CD4-positive, CD25-positive, alpha-beta regulatory T cell (primary cell): Measurements from ENCODE around the gene SNX1. TPM values are rescaled to one million over a fixed set of nuclear protein-coding genes. Genes with fewer than 3 reads are reported as not detected.

ENCODE experiments used
- ATAC-seq, 2 donors: fragments of 150-1000 bp; cut with Tn5 transposase; one replicate each; pipeline ENCODE4 v1.10.0; 2021; ENCODE audit warnings: low read depth in 2 of 2, moderate number of reproducible peaks in 2 of 2, moderate library complexity in 1 of 2
- DNase-seq, 3 donors: peaks; one replicate each; pipeline versions ENCODE4 v3.0.0 to v3.0.0-alpha.2; 2012 to 2022; ENCODE audit warnings: mixed read lengths in 1 of 3
- H3K27ac ChIP-seq: one replicate; pipeline ENCODE4 v1.7.0; 2013; ENCODE audit warnings: mild to moderate bottlenecking, low read length; ENCODE audit not compliant: insufficient read depth, poor library complexity, severe bottlenecking
- H3K27me3 ChIP-seq: one replicate; pipeline ENCODE4 v1.7.0; 2013; ENCODE audit warnings: low read length; ENCODE audit not compliant: control insufficient read depth, insufficient read depth
- H3K36me3 ChIP-seq: one replicate; pipeline ENCODE4 v1.7.0; 2013; ENCODE audit warnings: mild to moderate bottlenecking, low read length, moderate library complexity; ENCODE audit not compliant: control insufficient read depth, insufficient read depth
- H3K4me1 ChIP-seq: 2 replicates; pipeline ENCODE4 v1.7.0; 2013; ENCODE audit warnings: mild to moderate bottlenecking, low read length; ENCODE audit not compliant: insufficient read depth, control insufficient read depth, poor library complexity, severe bottlenecking
- H3K4me3 ChIP-seq: one replicate; pipeline ENCODE4 v1.7.0; 2013; ENCODE audit warnings: low read depth, mild to moderate bottlenecking, low read length, moderate library complexity
- H3K9me3 ChIP-seq, 2 experiments: 1 replicate in 1 of 2; 2 replicates in 1 of 2; pipeline ENCODE4 v1.7.0; 2013; ENCODE audit warnings: low read length in 2 of 2, mild to moderate bottlenecking in 1 of 2, moderate library complexity in 1 of 2; ENCODE audit not compliant: control insufficient read depth in 2 of 2
- H3K27ac Mint-ChIP-seq, 3 donors: one replicate each; pipeline ENCODE4 v1.8.0; 2020 to 2022; ENCODE audit warnings: mild to moderate bottlenecking in 3 of 3, mixed read lengths in 3 of 3, moderate library complexity in 2 of 3
- H3K27me3 Mint-ChIP-seq: one replicate; pipeline ENCODE4 v1.8.0; 2022; ENCODE audit warnings: mild to moderate bottlenecking, mixed read lengths
- H3K36me3 Mint-ChIP-seq: one replicate; pipeline ENCODE4 v1.8.0; 2020; ENCODE audit warnings: mixed read lengths
- H3K4me1 Mint-ChIP-seq, 4 donors: one replicate each; pipeline ENCODE4 v1.8.0; 2020 to 2022; ENCODE audit warnings: mixed read lengths in 4 of 4, mild to moderate bottlenecking in 1 of 4
- H3K4me3 Mint-ChIP-seq, 4 donors: one replicate each; pipeline ENCODE4 v1.8.0; 2020 to 2022; ENCODE audit warnings: mild to moderate bottlenecking in 4 of 4, mixed read lengths in 4 of 4, moderate library complexity in 3 of 4
- H3K9me3 Mint-ChIP-seq, 7 donors: one replicate each; pipeline ENCODE4 v1.8.0; 2020 to 2022; ENCODE audit warnings: mixed read lengths in 7 of 7, mild to moderate bottlenecking in 3 of 7, moderate library complexity in 2 of 7
- polyA plus RNA-seq, 4 donors: library from polyadenylated mRNA; unstranded; fragments of 300-500 nt; fragmentation: Illumina TruSeq; gene quantifications; one replicate each; pipeline ENCODE4 v1.2.3, GENCODE V29; 2021
- total RNA-seq: library from RNA; stranded (reverse); gene quantifications from one replicate; pipeline ENCODE4 v1.2.3, GENCODE V29; 2022

SNX1 gene
- total and polyA plus RNA-seq, 5 donors from 2014 or later: 58.3 to 112 (median 70.7) TPM

DNA sequence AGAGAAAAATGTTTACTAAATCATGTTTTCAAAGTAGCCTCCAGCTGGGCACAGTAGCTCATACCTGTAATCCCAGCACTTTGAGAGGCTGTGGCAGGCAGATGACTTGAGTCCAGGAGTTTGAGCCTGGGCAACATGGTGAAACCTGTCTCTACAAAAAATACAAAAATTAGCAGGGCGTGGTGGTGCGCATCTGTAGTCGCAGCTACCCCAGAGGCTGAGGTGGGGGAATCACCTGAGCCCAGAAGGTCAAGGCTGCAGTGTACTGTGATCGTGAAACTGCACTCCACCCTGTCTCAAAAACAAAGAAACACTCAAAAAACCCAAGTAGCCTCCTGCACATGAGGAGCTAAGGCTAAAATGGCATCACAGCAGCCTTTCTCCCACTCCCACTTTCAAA, 68.7 kb downstream of the SNX1 start:
- Histone ChIP-seq H3K36me3 (peaks cover 12% of the 10 kb centered on the region), H3K9me3 (no peaks in the 10 kb centered on the region), H3K27me3 (no peaks in the 10 kb centered on the region), H3K27ac (no peak overlapping the region), H3K4me1 (peaks cover 40% of the 10 kb centered on the region), H3K4me3 (no peak overlapping the region)
- H3K27me3 Mint-ChIP-seq: peaks cover 6% of the 10 kb centered on the region
- ATAC-seq (no peak), DNase-seq (no peak)
- peak overlapping the region; percentile 54 to 97 (median 91) for H3K4me3 Mint-ChIP-seq
- no peaks in the 10 kb centered on the region for H3K9me3 Mint-ChIP-seq
- H3K4me1 Mint-ChIP-seq: peaks cover 0 to 35% (median 25%) of the 10 kb centered on the region in 4 donors
- peaks cover 13% of the 10 kb centered on the region for H3K36me3 Mint-ChIP-seq
- peak overlapping the region; percentile 52 to 95 (median 94) for H3K27ac Mint-ChIP-seq

DNA sequence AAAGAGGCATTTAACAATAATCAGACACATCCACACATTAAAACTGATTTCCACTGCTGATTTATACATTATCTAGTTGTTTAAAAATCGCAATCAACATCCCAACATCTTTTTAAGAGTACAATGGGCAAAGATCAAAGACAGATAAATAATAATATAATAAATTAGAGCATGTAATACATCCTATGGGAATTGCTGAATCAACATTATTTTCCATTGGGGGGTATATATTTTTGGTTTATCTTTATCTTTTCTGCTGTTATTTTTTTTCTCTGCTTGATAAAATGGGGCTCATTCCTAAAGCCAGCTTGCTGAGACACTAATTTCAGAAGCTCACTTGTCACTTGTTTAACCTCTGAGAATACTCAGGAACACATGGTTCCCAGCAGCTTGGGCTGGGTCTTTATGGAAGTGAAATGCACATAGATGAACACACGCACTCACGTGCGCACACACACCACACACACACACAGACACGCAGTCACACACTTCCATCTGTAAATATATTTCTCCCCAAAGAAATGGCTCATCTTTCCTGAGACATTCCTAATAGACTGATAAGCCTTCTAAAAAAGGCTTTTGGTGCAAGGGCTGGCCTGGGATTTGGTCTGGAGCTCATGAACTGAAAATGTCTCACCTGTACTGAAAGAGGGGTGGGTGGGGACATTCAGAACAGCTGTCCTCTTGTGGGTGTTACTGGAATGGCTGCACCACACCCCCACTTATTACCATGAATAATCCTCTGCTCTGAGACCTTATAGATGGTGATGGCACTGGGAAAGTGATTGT, 70.5 kb downstream of the SNX1 start:
- Mint-ChIP-seq H3K27me3 (peaks cover 6% of the 10 kb centered on the region), H3K4me1 (peaks cover 0 to 25% (median 19%) of the 10 kb centered on the region in 4 donors), H3K27ac (peak overlapping the region in 1 of 3 donors; percentile 2), H3K4me3 (peak overlapping the region in 1 of 4 donors; percentile 19), H3K9me3 (no peaks in the 10 kb centered on the region), H3K36me3 (peaks cover 20% of the 10 kb centered on the region)
- DNase-seq (no peak), ATAC-seq (no peak)
- Histone ChIP-seq H3K27ac (no peak overlapping the region), H3K4me3 (no peak overlapping the region), H3K4me1 (peaks cover 23% of the 10 kb centered on the region), H3K9me3 (no peaks in the 10 kb centered on the region), H3K36me3 (peaks cover 12% of the 10 kb centered on the region), H3K27me3 (no peaks in the 10 kb centered on the region)

DNA sequence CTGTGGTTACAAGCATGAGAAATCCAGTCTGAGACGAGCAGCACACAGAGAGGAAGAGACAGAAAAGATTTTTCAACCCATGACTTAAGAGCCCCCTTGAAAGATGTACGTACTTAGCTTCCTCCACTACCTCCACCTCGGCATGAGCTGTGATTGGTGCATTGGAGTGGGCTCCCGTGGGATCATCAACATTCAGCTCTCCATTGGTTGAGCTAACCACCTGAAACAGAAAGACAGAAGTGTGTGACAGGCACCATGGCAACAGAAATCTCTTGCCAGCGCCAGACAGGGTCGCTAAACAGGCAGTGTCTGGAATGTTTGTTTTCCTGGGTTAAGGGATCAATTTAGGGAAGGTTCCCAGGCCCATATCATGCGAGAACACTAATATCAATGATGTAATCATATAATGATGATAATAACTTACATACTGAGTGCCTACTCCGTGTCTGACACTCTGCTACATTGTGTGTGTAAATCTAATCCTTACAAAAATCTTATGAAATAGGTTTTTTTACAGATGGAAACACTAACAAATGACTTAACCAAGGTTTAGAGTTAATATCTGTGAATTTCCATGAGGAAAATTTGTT, 84.5 kb downstream of the SNX1 start:
- no peak for ATAC-seq
- H3K27ac Mint-ChIP-seq: no peak overlapping the region
- no peaks in the 10 kb centered on the region for H3K27me3 ChIP-seq

DNA sequence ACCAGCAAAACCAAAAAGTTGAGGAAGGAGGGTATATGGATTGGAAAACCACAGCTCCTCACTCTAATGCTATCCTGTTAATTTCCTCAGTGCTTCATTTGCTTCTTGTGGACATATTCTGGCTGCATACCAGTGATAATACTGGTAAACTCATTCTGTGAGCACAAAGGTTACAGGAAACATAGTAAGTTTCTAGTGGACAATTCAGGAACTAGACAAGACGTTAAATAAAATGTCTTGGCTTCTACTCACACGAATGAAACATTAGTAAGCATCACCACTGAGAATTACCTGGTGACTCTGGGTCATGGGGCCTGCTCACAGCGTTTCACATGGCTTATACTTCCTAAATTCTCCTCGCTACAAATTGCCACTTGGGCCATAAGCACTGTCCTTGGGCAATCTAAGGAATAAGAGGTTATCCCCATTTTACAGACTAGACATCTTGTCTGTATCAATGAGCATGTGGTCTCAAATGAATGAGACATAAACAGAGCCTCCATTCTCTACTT, 87.1 kb downstream of the SNX1 start:
- H3K4me3 ChIP-seq: no peak overlapping the region
- Mint-ChIP-seq H3K27me3 (no peaks in the 10 kb centered on the region), H3K4me1 (peaks cover 0 to 3% (median 1%) of the 10 kb centered on the region in 4 donors), H3K27ac (no peak overlapping the region), H3K36me3 (peaks cover 29% of the 10 kb centered on the region), H3K9me3 (no peaks in the 10 kb centered on the region), H3K4me3 (no peak overlapping the region)
- no peak overlapping the region for H3K27ac ChIP-seq
- H3K4me1 ChIP-seq: no peaks in the 10 kb centered on the region
- no peak for ATAC-seq
- peaks cover 39% of the 10 kb centered on the region for H3K36me3 ChIP-seq
- DNase-seq: no peak
- no peaks in the 10 kb centered on the region for H3K9me3 ChIP-seq
- H3K27me3 ChIP-seq: no peaks in the 10 kb centered on the region

More for the DNA sequence above, 84.5 kb downstream of the SNX1 start:
- Histone ChIP-seq H3K4me3 (no peak overlapping the region), H3K36me3 (peaks cover 53% of the 10 kb centered on the region), H3K9me3 (no peaks in the 10 kb centered on the region), H3K27ac (no peak overlapping the region), H3K4me1 (no peaks in the 10 kb centered on the region)
- Mint-ChIP-seq H3K27me3 (no peaks in the 10 kb centered on the region), H3K4me1 (peaks cover 0 to 3% (median 0%) of the 10 kb centered on the region in 4 donors), H3K36me3 (peaks cover 38% of the 10 kb centered on the region), H3K9me3 (no peaks in the 10 kb centered on the region), H3K4me3 (no peak overlapping the region)
- no peak for DNase-seq

DNA sequence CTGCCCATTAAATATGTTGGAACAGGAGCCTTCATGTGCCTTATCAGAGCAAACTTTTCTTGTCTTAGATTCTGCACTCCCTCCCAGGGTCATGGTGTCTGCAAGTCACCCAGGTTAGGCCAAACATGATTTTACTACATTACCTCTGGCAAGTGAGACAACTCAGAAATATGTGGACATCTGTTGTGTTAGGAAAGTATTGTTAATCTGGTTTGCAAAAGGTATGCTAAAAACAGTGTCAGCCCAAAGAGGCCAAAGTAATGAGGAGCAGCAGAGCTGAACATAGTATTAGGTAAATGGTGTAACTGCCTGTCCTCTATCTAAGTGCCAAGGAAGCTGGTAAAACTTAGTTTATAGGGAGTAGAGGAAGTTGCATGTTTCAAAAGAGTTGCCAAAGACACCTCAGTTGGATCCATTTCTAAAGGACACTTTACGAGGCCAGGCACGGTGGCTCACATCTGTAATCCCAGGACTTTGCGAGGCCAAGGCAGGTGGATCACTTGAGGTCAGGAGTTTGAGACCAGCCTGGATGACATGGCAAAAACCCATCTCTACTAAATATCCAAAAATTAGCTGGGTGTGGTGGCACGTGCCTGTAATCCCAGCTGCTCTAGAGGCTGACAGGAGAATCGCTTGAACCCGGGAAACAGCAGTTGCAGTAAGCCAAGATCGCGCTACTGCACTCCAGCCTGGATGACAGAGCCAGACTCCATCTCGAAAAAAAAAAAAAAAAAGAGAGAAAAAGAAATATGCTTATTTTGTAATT, 89.5 kb downstream of the SNX1 start:
- no peaks in the 10 kb centered on the region for H3K4me1 ChIP-seq
- H3K36me3 ChIP-seq: peaks cover 27% of the 10 kb centered on the region
- Mint-ChIP-seq H3K27me3 (no peaks in the 10 kb centered on the region), H3K9me3 (no peaks in the 10 kb centered on the region), H3K4me1 (peaks cover 0 to 8% (median 3%) of the 10 kb centered on the region in 4 donors), H3K27ac (no peak overlapping the region), H3K4me3 (no peak overlapping the region), H3K36me3 (peaks cover 29% of the 10 kb centered on the region)
- H3K4me3 ChIP-seq: no peak overlapping the region
- no peaks in the 10 kb centered on the region for H3K27me3 ChIP-seq
- ATAC-seq: no peak
- no peaks in the 10 kb centered on the region for H3K9me3 ChIP-seq
- H3K27ac ChIP-seq: no peak overlapping the region
- no peak for DNase-seq

DNA sequence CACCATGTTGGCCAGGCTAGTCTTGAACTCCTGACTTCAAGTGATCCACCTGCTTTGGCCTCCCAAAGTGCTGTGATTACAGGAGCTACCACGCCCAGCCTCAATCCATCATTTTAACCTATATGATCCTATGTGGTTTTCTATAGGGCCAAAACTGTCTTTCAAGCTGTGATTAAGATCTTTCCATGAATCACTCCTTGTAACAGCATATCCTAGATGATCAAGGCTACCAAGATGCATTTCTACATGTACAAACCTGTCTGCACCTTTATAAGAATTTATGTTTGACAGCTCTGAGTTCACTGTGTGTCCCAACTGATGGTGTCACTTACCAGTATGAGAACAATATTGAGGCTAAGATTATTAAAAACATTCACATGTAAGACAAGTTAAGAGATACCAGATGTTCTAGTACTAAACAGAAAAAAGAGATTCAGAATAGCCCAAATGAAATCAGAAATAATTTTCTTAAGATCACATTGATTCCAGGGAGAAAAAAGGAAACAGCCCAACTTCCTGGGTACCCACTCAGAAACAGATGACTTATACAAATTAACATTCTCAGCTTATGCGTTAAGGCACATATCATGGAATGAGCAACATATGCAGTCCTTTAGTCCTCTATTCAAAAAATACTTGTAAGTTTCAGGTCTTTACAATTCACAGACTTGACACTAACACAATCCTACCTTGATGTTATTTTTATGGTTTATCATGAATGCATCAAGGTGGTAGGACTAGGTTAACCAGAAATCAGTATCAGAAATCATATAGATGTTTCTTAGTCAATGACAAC, 91.8 kb downstream of the SNX1 start:
- no peaks in the 10 kb centered on the region for H3K27me3 Mint-ChIP-seq
- H3K27ac Mint-ChIP-seq: peak overlapping the region in 2 of 3 donors; percentile 44 to 86
- H3K4me3 Mint-ChIP-seq: no peak overlapping the region
- H3K27ac ChIP-seq: no peak overlapping the region
- peaks cover 13% of the 10 kb centered on the region for H3K36me3 ChIP-seq
- H3K9me3 Mint-ChIP-seq: no peaks in the 10 kb centered on the region
- no peak for DNase-seq
- no peaks in the 10 kb centered on the region for H3K9me3 ChIP-seq
- peaks cover 23% of the 10 kb centered on the region for H3K36me3 Mint-ChIP-seq
- H3K4me1 ChIP-seq: no peaks in the 10 kb centered on the region
- ATAC-seq: no peak
- H3K4me3 ChIP-seq: no peak overlapping the region
- H3K27me3 ChIP-seq: no peaks in the 10 kb centered on the region
- peaks cover 0 to 8% (median 2%) of the 10 kb centered on the region in 4 donors for H3K4me1 Mint-ChIP-seq
